Measurements from ENCODE around the gene RBFOX2. TPM values are rescaled to one million over a fixed set of nuclear protein-coding genes. Genes with fewer than 3 reads are reported as not detected.

RBFOX2 gene
- total and polyA plus RNA-seq, 8 donors, result 12.9 to 33.7 (median 16.7) TPM

- Histone ChIP-seq H3K36me3 (no peaks in the 10 kb centered on the region), H3K4me1 (peaks cover 0 to 9% (median 6%) of the 10 kb centered on the region in 3 donors), H3K27ac (peak overlapping the region in 3 of 4 donors; percentile 29 to 79 (median 45)), H3K9me3 (no peaks in the 10 kb centered on the region), H3K27me3 (no peaks in the 10 kb centered on the region), H3K4me3 (peak overlapping the region in 3 of 4 donors; percentile 67 to 72 (median 67))
- intact Hi-C loops (cut with DNase I), result no loop called here
- whole genome bisulfite sequencing, 2 donors, result 49% methylated on average over 7 of the region's 7 CpGs
- no peak for DNase-seq
- no peak for ATAC-seq
- FAIRE-seq, result no peak
- TF ChIP-seq CTCF (IDR thresholded peaks at IDR 0.05), result no peak
Measured at GRCh38 chr22:36029406-36029755, 757 bp upstream of the RBFOX2 start.

- no peaks in the 10 kb centered on the region for H3K9me3 ChIP-seq
- peak overlapping the region; percentile 44 to 72 (median 67) for H3K4me3 ChIP-seq
- intact Hi-C loops (cut with DNase I), result no loop called here
- H3K4me1 ChIP-seq, result peaks cover 0 to 9% (median 9%) of the 10 kb centered on the region in 3 donors
- TF ChIP-seq CTCF (IDR thresholded peaks at IDR 0.05), result no peak
- 1% methylated on average over 32 to 87 of the region's 87 CpGs for WGBS, 2 donors
- H3K27me3 ChIP-seq, result no peaks in the 10 kb centered on the region
- peak; percentile 6 to 68 (median 19) for ATAC-seq
- peak in 2 of 6 donors; percentile 45 to 82 for DNase-seq
- no peak for FAIRE-seq
- H3K27ac ChIP-seq, result peak overlapping the region; percentile 29 to 79 (median 51)
- no peaks in the 10 kb centered on the region for H3K36me3 ChIP-seq
Measured at GRCh38 chr22:36027935-36028645, 534 bp downstream of the RBFOX2 start.

- no peak for FAIRE-seq
- peak in 2 of 6 donors; percentile 7 to 21 for DNase-seq
- Histone ChIP-seq H3K4me1 (peaks cover 0 to 14% (median 11%) of the 10 kb centered on the region in 3 donors), H3K36me3 (no peaks in the 10 kb centered on the region), H3K27ac (peak overlapping the region; percentile 29 to 79 (median 51)), H3K9me3 (no peaks in the 10 kb centered on the region), H3K27me3 (no peaks in the 10 kb centered on the region), H3K4me3 (peak overlapping the region; percentile 44 to 72 (median 67))
- WGBS, 2 donors, result 0% methylated on average over 7 of the region's 7 CpGs
- TF ChIP-seq CTCF (IDR thresholded peaks at IDR 0.05), result no peak
- no peak for ATAC-seq
- intact Hi-C loops (cut with DNase I), result no loop called here
Measured at GRCh38 chr22:36027579-36027934, 1.1 kb downstream of the RBFOX2 start.

GRCh38 chr22:36026741-36027140, 1.9 kb downstream of the RBFOX2 start:
- peak overlapping the region in 2 of 4 donors; percentile 67 to 72 for H3K4me3 ChIP-seq
- H3K27ac ChIP-seq, result peak overlapping the region in 1 of 4 donors; percentile 5
- no peaks in the 10 kb centered on the region for H3K27me3 ChIP-seq
- intact Hi-C loops (cut with DNase I), result no loop called here
- H3K9me3 ChIP-seq, result no peaks in the 10 kb centered on the region
- H3K36me3 ChIP-seq, result no peaks in the 10 kb centered on the region
- DNase-seq (no peak), ATAC-seq (no peak), FAIRE-seq (no peak)
- H3K4me1 ChIP-seq, result peaks cover 6 to 22% (median 19%) of the 10 kb centered on the region in 3 donors
- no peak for TF ChIP-seq CTCF (IDR thresholded peaks at IDR 0.05)

- no peak for TF ChIP-seq CTCF (IDR thresholded peaks at IDR 0.05)
- Histone ChIP-seq H3K36me3 (no peaks in the 10 kb centered on the region), H3K4me1 (peaks cover 10 to 31% (median 22%) of the 10 kb centered on the region in 3 donors), H3K9me3 (no peaks in the 10 kb centered on the region), H3K4me3 (no peak overlapping the region), H3K27me3 (no peaks in the 10 kb centered on the region), H3K27ac (peak overlapping the region in 2 of 4 donors; percentile 27 to 64)
- DNase-seq (no peak), ATAC-seq (peak in 1 of 4 donors; percentile 21), FAIRE-seq (no peak)
- intact Hi-C loops (cut with DNase I), result no loop called here
Measured at GRCh38 chr22:36022697-36023096, 5.9 kb downstream of the RBFOX2 start.

Measured in pancreas (tissue), 10 donors.